AG09309 (cell line): ENCODE data around the gene PLLP.

Experiments
- DNase-seq: peaks from one replicate; pipeline ENCODE4 v3.0.0-alpha.2; 2010; ENCODE audit warnings: low read depth
- H3K4me3 ChIP-seq: 2 replicates; pipeline ENCODE4 v1.5.1; 2011; ENCODE audit warnings: mild to moderate bottlenecking, low read depth, low read length, moderate library complexity; ENCODE audit not compliant: control insufficient read depth
- CTCF ChIP-seq: IDR thresholded peaks from 2 replicates; pipeline ENCODE4 v1.5.1; 2011; ENCODE audit warnings: mild to moderate bottlenecking, low read depth, low read length, inconsistent platforms; ENCODE audit not compliant: insufficient read depth, control insufficient read depth; ENCODE audit errors: missing control alignments

Gene PLLP

GRCh38 chr16:57238682-57239081 is 45.8 kb downstream of the PLLP start:
- TF ChIP-seq CTCF: no peak
- H3K4me3 ChIP-seq: no peak overlapping the region
- DNase-seq: no peak

GRCh38 chr16:57236022-57236350 is 48.5 kb downstream of the PLLP start:
- TF ChIP-seq CTCF: no peak
- no peak overlapping the region for H3K4me3 ChIP-seq
- DNase-seq: no peak

- no peak overlapping the region for H3K4me3 ChIP-seq
- TF ChIP-seq CTCF: no peak
- no peak for DNase-seq
These were observed 49.1 kb downstream of the PLLP start for GRCh38 chr16:57235128-57236021.

GRCh38 chr16:57234707-57235092 is 49.8 kb downstream of the PLLP start:
- H3K4me3 ChIP-seq: no peak overlapping the region
- no peak for DNase-seq
- TF ChIP-seq CTCF: no peak

- no peak for TF ChIP-seq CTCF
- DNase-seq: no peak
- H3K4me3 ChIP-seq: no peak overlapping the region
These were observed 50.3 kb downstream of the PLLP start for GRCh38 chr16:57233944-57234706.

- no peak for TF ChIP-seq CTCF
- no peak overlapping the region for H3K4me3 ChIP-seq
- no peak for DNase-seq
These were observed 52.6 kb downstream of the PLLP start for GRCh38 chr16:57231821-57232350.
